HEK293 (cell line): Measurements from ENCODE around the gene PPIP5K2.

Source experiments
- CTCF ChIP-seq: fragments of 450-650 bp; formaldehyde crosslinking; IDR thresholded peaks from 2 replicates; pipeline ENCODE4 v1.5.1; 2016; ENCODE audit warnings: missing biosample characterization, missing genetic modification characterization
- ZBTB10 ChIP-seq: fragments of 450-650 bp; formaldehyde crosslinking; IDR thresholded peaks from 2 replicates; pipeline ENCODE4 v1.5.1; 2016; ENCODE audit warnings: missing biosample characterization, missing genetic modification characterization
- ZNF10 ChIP-seq: fragments of 450-650 bp; formaldehyde crosslinking; IDR thresholded peaks from 2 replicates; pipeline ENCODE4 v1.5.1; 2017; ENCODE audit warnings: missing biosample characterization, missing genetic modification characterization
- ZNF292 ChIP-seq: fragments of 450-650 bp; formaldehyde crosslinking; IDR thresholded peaks from 2 replicates; pipeline ENCODE4 v1.5.1; 2016; ENCODE audit warnings: low read depth, missing biosample characterization, missing genetic modification characterization, borderline replicate concordance
- ZNF302 ChIP-seq: fragments of 450-650 bp; formaldehyde crosslinking; IDR thresholded peaks from 2 replicates; pipeline ENCODE4 v1.5.1; 2016; ENCODE audit warnings: missing biosample characterization, missing genetic modification characterization, low read depth
- ZNF311 ChIP-seq: fragments of 450-650 bp; formaldehyde crosslinking; IDR thresholded peaks from 2 replicates; pipeline ENCODE4 v1.5.1; 2017; ENCODE audit warnings: missing biosample characterization, missing genetic modification characterization, borderline replicate concordance
- ZNF514 ChIP-seq: fragments of 450-650 bp; formaldehyde crosslinking; IDR thresholded peaks from 2 replicates; pipeline ENCODE4 v1.5.1; 2016; ENCODE audit warnings: missing biosample characterization, missing genetic modification characterization
- ZNF549 ChIP-seq: fragments of 450-650 bp; IDR thresholded peaks from 2 replicates; pipeline ENCODE4 v1.5.1; 2018; ENCODE audit warnings: missing biosample characterization, missing genetic modification characterization, mild to moderate bottlenecking, inconsistent platforms, moderate library complexity

DNA sequence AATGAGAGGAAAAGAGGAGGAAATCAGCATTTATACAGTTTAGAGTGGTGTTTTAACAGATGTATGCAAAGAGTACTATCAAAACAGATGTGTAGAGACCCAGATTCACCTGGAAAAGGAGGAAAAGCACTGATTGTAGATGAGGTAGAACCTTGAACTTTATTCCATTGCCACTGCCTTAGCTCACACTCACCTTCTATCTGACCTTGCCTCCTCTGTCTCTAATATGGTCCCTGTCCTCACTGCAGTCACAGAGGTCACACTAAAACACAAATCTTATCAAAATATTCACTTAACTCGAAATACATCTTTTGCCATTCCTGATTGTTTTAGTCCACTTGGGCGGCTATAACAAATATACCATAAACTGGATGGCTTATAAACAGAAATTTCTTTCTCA is 7.2 kb upstream of the PPIP5K2 start:
- TF ChIP-seq CTCF, result no peak
- no peak for TF ChIP-seq ZNF549 (tag by site-specific recombination)
- no peak for TF ChIP-seq ZNF292
- no peak for TF ChIP-seq ZBTB10 (tag by site-specific recombination)
- no peak for TF ChIP-seq ZNF302 (tag by site-specific recombination)
- TF ChIP-seq ZNF10 (tag by site-specific recombination), result no peak
- no peak for TF ChIP-seq ZNF311 (tag by site-specific recombination)
- no peak for TF ChIP-seq ZNF514 (tag by site-specific recombination)
